ENCODE data around the gene ATP5F1E. TPM values are rescaled to one million over a fixed set of nuclear protein-coding genes. Genes with fewer than 3 reads are reported as not detected.

The ATP5F1E gene
- total and polyA plus RNA-seq, 4 donors = 11.7 to 148 (median 27.7) TPM

DNA sequence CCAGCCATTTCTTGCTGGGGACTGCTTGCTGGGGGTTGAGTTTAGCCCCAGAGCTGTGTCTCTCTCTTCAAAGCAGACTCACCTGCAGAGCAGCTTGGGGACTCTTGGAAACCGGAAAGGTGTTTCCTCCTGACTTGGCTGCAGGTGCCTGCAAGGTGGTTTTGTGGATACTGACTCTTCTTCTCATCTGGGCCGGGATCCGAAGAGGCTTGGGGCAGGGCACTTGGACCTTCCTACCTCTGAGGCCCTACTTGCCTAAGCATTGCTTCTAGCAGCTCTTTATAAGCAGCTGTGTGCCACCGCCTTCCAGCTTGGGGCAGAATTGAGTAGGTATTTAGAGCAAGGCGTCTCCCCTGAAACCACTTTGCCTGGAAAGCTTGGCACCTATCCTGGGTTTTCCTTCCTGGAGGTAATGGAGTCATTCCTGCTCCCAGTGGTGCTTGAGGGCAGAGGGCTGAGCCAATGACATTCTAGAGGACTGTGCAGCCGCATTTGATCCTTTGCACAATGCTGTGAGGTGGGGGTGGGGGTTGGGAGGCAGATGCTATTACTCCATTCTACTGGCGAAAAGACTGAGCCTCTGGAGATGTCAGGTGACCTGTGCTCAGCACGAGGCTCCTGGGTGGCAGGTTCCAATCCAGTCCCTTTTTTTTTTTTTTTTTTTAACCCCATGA is 21.7 kb downstream of the ATP5F1E start:
- Histone ChIP-seq H3K27ac (ENCODE audit: low read depth in 1 of 2, low read length in 2 of 2) (no peak overlapping the region), H3K27me3 (ENCODE audit: control insufficient read depth in 4 of 4, insufficient read depth in 4 of 4, low read length in 3 of 4) (no peaks in the 10 kb centered on the region), H3K9ac (ENCODE audit: low read depth in 1 of 2, low read length in 2 of 2) (no peak overlapping the region), H3K9me3 (ENCODE audit: control insufficient read depth in 4 of 4, low read length in 3 of 4) (no peaks in the 10 kb centered on the region), H3K36me3 (ENCODE audit: control insufficient read depth in 4 of 4, insufficient read depth in 3 of 4, low read depth in 1 of 4, low read length in 3 of 4) (no peaks in the 10 kb centered on the region), H3K4me3 (ENCODE audit: low read depth in 1 of 3, low read length in 3 of 3) (no peak overlapping the region), H3K4me1 (ENCODE audit: control insufficient read depth in 4 of 4, insufficient read depth in 4 of 4, low read length in 3 of 4) (peaks cover 5 to 15% (median 7%) of the 10 kb centered on the region in 4 donors)
- WGBS = 84% methylated on average over 8 of the region's 8 CpGs
- peak; percentile 35 for DNase-seq (ENCODE audit: low spot score)
- no peak for TF ChIP-seq HNF4A (conservative IDR thresholded peaks at IDR 0.05)
- TF ChIP-seq GABPA (IDR thresholded peaks at IDR 0.05 in 1 of 2, conservative IDR thresholded peaks at IDR 0.05 in 1 of 2) = no peak
- TF ChIP-seq YY1 (IDR thresholded peaks at IDR 0.05) = no peak
- no peak for TF ChIP-seq ZBTB33 (IDR thresholded peaks at IDR 0.05)
- no peak for TF ChIP-seq JUND (IDR thresholded peaks at IDR 0.05)
- TF ChIP-seq HNF4G (IDR thresholded peaks at IDR 0.05) = no peak
- no peak for TF ChIP-seq TAF1 (conservative IDR thresholded peaks at IDR 0.05)
- no peak for TF ChIP-seq RAD21 (IDR thresholded peaks at IDR 0.05)
- TF ChIP-seq SP1 (IDR thresholded peaks at IDR 0.05) = no peak
- no peak for TF ChIP-seq EGR1 (IDR thresholded peaks at IDR 0.05; ENCODE audit: low read depth in 2 of 2)
- TF ChIP-seq FOXA2 (IDR thresholded peaks at IDR 0.05) = no peak
- no peak for TF ChIP-seq FOXA1 (IDR thresholded peaks at IDR 0.05)
- TF ChIP-seq RXRA (IDR thresholded peaks at IDR 0.05) = no peak
- no peak for TF ChIP-seq CTCF (IDR thresholded peaks at IDR 0.05; ENCODE audit: low read depth, low read length, missing input control)
- TF ChIP-seq, protein P1, sequence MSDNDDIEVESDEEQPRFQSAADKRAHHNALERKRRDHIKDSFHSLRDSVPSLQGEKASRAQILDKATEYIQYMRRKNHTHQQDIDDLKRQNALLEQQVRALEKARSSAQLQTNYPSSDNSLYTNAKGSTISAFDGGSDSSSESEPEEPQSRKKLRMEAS (IDR thresholded peaks at IDR 0.05) = no peak
- TF ChIP-seq REST (IDR thresholded peaks at IDR 0.05) = no peak

Data from liver (tissue), 9 donors.